ENCODE measurements around the gene SCARB2. TPM values are rescaled to one million over a fixed set of nuclear protein-coding genes. Genes with fewer than 3 reads are reported as not detected.

SCARB2 gene
- total and polyA plus RNA-seq, 2 of the 4 experiments (the other 2 are of a cell fraction) = 69.2 to 102 TPM

GRCh38 chr4:76153356-76153755 is 60.3 kb downstream of the SCARB2 start:
- Histone ChIP-seq H3K79me1 (ENCODE audit: low read depth in 1 of 2, low read length in 2 of 2) (peaks cover 14 to 15% of the 10 kb centered on the region in 2 experiments), H3K27ac (ENCODE audit: insufficient read depth, low read length) (no peak overlapping the region), H2BK20ac (ENCODE audit: low read depth, low read length) (no peak overlapping the region), H3K27me3 (ENCODE audit: control insufficient read depth, insufficient read depth, low read length) (no peaks in the 10 kb centered on the region), H2BK120ac (ENCODE audit: low read depth, low read length) (no peak overlapping the region), H4K91ac (ENCODE audit: insufficient read depth, low read depth, low read length) (no peak overlapping the region), H4K5ac (ENCODE audit: low read depth, low read length) (no peak overlapping the region), H3K4ac (ENCODE audit: low read depth, low read length) (no peak overlapping the region), H3K14ac (replicated peaks; ENCODE audit: low read depth, low read length) (no peak overlapping the region), H2BK5ac (ENCODE audit: low read depth, low read length, poor library complexity, severe bottlenecking) (no peak overlapping the region), H2AK9ac (replicated peaks; ENCODE audit: low read depth, low read length, poor library complexity) (no peak overlapping the region), H3K4me3 (ENCODE audit: insufficient read depth, low read depth, low read length) (no peak overlapping the region), H2AFZ (replicated peaks; ENCODE audit: low read length, poor library complexity) (no peak overlapping the region), H3K4me2 (ENCODE audit: low read depth, low read length) (no peak overlapping the region), H3K9ac (ENCODE audit: low read depth, low read length) (no peak overlapping the region), H3K9me1 (ENCODE audit: insufficient read depth, low read length) (no peaks in the 10 kb centered on the region; the same call in 1 of the 2 replicates), H3K18ac (ENCODE audit: low read depth, low read length) (no peak overlapping the region), H3K23ac (ENCODE audit: low read depth, low read length) (no peak overlapping the region), H2AK5ac (ENCODE audit: low read depth, low read length) (no peak overlapping the region), H4K20me1 (ENCODE audit: insufficient read depth, low read length) (no peaks in the 10 kb centered on the region), H3K4me1 (ENCODE audit: control insufficient read depth, insufficient read depth, low read length) (no peaks in the 10 kb centered on the region; the same call in 1 of the 2 replicates), H3K36me3 (ENCODE audit: control insufficient read depth, insufficient read depth, low read length) (0 out of 2 replicates have a peak, but pooled peaks cover under 1% of the 10 kb centered on the region), H4K8ac (ENCODE audit: low read depth in 2 of 2, low read length in 2 of 2) (no peak overlapping the region), H3K9me3 (ENCODE audit: control insufficient read depth, insufficient read depth, low read length) (no peaks in the 10 kb centered on the region), H2BK15ac (ENCODE audit: low read depth, low read length) (no peak overlapping the region), H3K56ac (ENCODE audit: extremely low read depth, insufficient read depth, low read length) (no peak overlapping the region)
- in situ Hi-C loops (cut with MboI; ENCODE audit: low sequenced_read_pairs) (no loop called here), intact Hi-C loops (cut with micrococcal nuclease) (no loop called here), dilution Hi-C loops (cut with HindIII; ENCODE audit: low sequenced_read_pairs, unreplicated experiment) (no loop called here)
- no TSS peak for BruUV-seq (replicated peaks)
- ATAC-seq (ENCODE audit: low read depth) = no peak
- no CpG with 5 or more reads among the region's 2 CpGs for WGBS, 2 experiments (ENCODE audit: extremely low coverage in 2 of 2, insufficient read length in 1 of 2)
- TF ChIP-seq, protein P1, sequence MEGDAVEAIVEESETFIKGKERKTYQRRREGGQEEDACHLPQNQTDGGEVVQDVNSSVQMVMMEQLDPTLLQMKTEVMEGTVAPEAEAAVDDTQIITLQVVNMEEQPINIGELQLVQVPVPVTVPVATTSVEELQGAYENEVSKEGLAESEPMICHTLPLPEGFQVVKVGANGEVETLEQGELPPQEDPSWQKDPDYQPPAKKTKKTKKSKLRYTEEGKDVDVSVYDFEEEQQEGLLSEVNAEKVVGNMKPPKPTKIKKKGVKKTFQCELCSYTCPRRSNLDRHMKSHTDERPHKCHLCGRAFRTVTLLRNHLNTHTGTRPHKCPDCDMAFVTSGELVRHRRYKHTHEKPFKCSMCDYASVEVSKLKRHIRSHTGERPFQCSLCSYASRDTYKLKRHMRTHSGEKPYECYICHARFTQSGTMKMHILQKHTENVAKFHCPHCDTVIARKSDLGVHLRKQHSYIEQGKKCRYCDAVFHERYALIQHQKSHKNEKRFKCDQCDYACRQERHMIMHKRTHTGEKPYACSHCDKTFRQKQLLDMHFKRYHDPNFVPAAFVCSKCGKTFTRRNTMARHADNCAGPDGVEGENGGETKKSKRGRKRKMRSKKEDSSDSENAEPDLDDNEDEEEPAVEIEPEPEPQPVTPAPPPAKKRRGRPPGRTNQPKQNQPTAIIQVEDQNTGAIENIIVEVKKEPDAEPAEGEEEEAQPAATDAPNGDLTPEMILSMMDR (conservative IDR thresholded peaks at IDR 0.05; ENCODE audit: low read depth, low read length) = no peak
- TF ChIP-seq CEBPB (IDR thresholded peaks at IDR 0.05; ENCODE audit: low read depth, low read length) (no peak), MXI1 (IDR thresholded peaks at IDR 0.05; ENCODE audit: borderline replicate concordance, low read depth, low read length) (no peak), MAFK (IDR thresholded peaks at IDR 0.05; ENCODE audit: low read depth, low read length) (no peak), NFE2L2 (IDR thresholded peaks at IDR 0.05; ENCODE audit: low read depth, low read length) (no peak), POLR2A (IDR thresholded peaks at IDR 0.05; ENCODE audit: low read depth, low read length) (no peak), FOS (IDR thresholded peaks at IDR 0.05; ENCODE audit: low read depth, low read length) (no peak), BHLHE40 (IDR thresholded peaks at IDR 0.05; ENCODE audit: low read depth, low read length) (no peak), RFX5 (IDR thresholded peaks at IDR 0.05; ENCODE audit: low read depth, low read length) (no peak), RCOR1 (IDR thresholded peaks at IDR 0.05; ENCODE audit: insufficient replicate concordance, low read length) (no peak), MAZ (IDR thresholded peaks at IDR 0.05; ENCODE audit: borderline replicate concordance, low read depth, low read length) (no peak), RAD21 (IDR thresholded peaks at IDR 0.05; ENCODE audit: low read length) (no peak), USF2 (IDR thresholded peaks at IDR 0.05; ENCODE audit: low read depth, low read length) (no peak), SMC3 (IDR thresholded peaks at IDR 0.05; ENCODE audit: low read depth, low read length) (no peak), CHD1 (IDR thresholded peaks at IDR 0.05; ENCODE audit: low read depth, low read length) (no peak)
- TF ChIP-seq, protein P2, sequence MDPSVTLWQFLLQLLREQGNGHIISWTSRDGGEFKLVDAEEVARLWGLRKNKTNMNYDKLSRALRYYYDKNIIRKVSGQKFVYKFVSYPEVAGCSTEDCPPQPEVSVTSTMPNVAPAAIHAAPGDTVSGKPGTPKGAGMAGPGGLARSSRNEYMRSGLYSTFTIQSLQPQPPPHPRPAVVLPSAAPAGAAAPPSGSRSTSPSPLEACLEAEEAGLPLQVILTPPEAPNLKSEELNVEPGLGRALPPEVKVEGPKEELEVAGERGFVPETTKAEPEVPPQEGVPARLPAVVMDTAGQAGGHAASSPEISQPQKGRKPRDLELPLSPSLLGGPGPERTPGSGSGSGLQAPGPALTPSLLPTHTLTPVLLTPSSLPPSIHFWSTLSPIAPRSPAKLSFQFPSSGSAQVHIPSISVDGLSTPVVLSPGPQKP (IDR thresholded peaks at IDR 0.05; ENCODE audit: borderline replicate concordance, low read depth, low read length) = no peak
- DNase-seq = no peak
- POLR2A ChIA-PET (ENCODE audit: unreplicated experiment) = no interaction called here
- CTCF ChIA-PET = no interaction called here
